GM21360 (cell line): ENCODE data around the gene MRE11.
"Not testable (repeated sequence)": the region's sequence is repeated elsewhere in the genome, so short reads cannot be mapped to it uniquely, and the experiment has no call there.

Experiments
- ATAC-seq: cut with Tn5 transposase; IDR thresholded peaks from one replicate; pipeline ENCODE4 v1.9.1; 2021; ENCODE audit warnings: mild to moderate bottlenecking, moderate library complexity; ENCODE audit not compliant: unreplicated experiment

Gene MRE11

GRCh38 chr11:94507485-94507884 is 13.8 kb upstream of the MRE11 start:
- no peak for ATAC-seq

- not testable (repeated sequence) for ATAC-seq
These were observed 12.9 kb upstream of the MRE11 start for GRCh38 chr11:94506513-94506912.

DNA sequence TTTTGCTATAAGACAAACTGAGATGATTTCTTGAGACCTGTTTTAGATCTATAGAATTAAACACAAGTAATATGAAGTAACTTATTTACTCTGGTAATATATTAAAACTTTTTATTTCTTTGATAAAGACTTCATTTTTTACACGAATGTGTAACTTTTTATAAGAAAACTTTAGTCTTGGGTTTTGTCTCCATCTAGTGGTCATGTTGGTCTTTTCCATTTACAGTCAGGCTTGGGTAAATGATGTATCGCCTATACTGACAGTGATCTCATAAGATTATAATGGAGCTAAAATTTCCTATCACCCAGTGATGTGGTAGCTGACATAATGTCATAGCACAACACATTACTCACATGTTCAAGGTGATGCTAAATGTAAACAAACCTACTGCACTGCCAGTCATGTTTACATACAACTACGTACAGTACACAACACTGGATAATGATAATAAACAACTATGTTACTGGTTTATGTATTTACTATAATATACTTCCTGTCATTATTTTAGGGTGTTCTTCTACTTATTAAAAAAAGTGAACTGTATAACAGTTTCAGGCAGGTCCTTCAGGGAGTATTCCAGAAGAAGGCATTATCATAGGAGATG is 11.1 kb upstream of the MRE11 start:
- ATAC-seq, result peak; percentile 50

- ATAC-seq, result no peak
These were observed 7.9 kb upstream of the MRE11 start for GRCh38 chr11:94501522-94501921.

- no peak for ATAC-seq
These were observed 6.5 kb upstream of the MRE11 start for GRCh38 chr11:94500181-94500580.

DNA sequence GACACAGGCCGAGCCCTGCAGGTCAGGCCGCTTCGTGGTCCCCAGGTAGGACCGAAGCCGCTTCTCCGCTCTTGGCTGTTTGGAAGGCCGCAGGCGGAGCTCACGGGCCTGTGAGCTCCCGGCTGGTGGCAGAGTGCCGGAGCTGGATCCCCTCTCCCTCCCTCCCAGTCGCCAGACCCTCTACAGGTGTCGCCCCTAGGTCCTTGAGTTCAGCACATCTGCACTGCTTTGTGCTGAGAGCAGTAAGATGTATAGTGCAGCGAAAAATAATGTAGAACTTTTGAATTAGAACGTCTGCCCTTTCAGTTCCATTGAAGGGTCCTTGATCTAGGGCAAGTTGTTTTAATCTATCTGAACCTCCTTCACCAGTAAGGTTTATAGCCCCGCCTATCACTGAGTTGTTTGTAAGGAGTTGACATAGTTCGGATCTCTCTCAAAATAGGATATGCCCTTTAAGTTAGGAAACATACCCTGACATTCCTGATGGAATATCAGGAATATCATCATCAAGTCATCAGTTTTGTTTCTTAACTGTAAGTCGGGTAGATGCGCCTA is 559 bp upstream of the MRE11 start:
- peak; percentile 51 for ATAC-seq

DNA sequence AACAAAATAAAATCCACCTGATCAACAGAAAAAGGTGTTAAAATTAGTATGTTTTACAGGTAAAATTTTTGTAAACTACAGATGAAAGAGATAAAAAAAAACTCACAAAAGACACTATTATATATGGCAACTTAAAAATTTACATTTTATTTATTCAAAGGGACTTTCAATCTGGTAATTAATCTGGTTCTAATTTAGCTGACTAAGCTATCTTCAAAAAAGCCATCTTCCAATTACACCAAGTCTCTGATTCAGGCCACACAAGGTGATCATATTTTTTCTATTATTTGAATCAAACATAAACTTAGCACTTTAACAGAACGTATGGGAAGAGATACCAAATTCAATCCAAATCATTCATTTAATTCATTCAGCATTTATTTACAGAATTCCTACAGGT is 7.6 kb downstream of the MRE11 start:
- no peak for ATAC-seq

DNA sequence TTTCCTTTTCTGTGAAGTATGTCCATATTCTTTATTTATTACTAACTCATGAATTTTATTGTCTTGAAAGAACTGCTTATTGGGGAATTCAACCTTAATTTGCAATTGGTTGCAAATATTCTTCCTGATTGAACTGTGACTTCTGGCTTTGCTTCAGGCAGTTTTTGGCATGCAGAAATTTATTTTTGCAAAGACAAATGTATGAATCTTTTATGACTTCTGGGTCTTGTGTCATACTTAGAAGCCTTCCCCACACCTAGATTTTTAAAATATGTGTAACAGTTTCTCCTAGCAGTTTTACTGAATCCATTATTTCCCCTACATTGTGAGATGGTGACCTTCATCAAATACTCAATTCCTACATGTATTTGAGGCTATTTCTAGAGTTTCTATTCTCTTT is 12.3 kb downstream of the MRE11 start:
- ATAC-seq, result no peak

- ATAC-seq, result no peak
These were observed 16.0 kb downstream of the MRE11 start for GRCh38 chr11:94477624-94478023.

DNA sequence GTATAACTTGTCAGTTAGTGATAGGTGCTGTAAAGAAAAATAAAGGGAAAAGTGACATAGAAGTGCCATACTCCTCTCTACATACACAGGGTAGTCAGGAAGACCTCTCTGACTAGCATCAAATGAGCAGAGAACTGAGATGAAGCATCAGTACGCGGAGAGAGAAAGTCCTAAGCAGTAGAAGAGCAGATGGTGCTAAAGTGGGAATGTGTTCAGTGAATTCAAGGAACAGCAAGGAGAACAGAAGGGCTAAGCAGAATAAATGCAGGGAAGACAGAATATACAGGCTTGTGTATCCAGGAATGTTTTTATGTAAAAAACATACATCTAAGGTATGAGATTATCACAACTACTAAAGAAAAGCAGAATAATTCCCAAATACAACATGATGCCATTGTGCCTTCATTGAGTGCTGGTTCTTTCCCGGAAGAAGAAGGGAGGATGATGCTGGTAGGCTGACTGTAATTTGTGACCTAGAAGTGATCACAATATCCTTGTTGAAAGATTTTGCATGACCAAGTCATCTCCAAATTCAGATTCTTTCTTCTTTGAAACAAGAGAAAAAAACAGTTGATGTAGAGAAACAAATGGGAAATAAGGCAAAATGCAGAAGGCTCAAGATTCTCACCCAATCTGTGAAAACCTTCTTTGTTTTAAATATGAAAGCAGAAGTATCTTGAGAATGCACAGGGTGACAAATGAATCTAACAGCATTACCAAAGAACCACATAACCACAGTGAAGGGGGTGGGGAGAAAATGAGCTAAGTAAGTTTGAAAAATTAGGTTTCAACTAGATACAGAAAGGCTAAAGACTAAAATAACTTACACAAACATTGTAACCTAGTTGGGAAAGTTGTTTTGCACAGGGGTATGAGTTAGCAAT is 20.5 kb downstream of the MRE11 start:
- peak; percentile 72 for ATAC-seq

GRCh38 chr11:94469416-94469815 is 24.2 kb downstream of the MRE11 start:
- peak; percentile 90 for ATAC-seq

DNA sequence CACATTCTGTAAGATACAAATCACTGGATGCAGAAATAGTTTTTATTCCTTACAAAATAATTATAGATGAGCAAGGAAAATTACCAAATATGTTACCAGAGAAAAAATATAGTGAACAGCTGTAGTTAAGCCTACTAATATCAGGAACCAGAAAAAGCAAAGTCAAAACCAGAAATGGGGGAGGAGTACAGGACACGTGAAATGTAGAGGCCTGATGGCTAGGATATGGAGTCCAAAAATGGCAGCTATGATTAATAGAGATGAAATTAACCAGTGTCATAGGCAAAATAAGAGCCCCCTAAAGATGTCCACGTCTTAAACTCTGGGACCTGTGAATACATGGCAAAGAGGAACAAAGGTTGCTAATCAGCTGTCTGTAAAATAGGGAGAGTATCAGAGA is 34.1 kb downstream of the MRE11 start:
- ATAC-seq, result no peak

DNA sequence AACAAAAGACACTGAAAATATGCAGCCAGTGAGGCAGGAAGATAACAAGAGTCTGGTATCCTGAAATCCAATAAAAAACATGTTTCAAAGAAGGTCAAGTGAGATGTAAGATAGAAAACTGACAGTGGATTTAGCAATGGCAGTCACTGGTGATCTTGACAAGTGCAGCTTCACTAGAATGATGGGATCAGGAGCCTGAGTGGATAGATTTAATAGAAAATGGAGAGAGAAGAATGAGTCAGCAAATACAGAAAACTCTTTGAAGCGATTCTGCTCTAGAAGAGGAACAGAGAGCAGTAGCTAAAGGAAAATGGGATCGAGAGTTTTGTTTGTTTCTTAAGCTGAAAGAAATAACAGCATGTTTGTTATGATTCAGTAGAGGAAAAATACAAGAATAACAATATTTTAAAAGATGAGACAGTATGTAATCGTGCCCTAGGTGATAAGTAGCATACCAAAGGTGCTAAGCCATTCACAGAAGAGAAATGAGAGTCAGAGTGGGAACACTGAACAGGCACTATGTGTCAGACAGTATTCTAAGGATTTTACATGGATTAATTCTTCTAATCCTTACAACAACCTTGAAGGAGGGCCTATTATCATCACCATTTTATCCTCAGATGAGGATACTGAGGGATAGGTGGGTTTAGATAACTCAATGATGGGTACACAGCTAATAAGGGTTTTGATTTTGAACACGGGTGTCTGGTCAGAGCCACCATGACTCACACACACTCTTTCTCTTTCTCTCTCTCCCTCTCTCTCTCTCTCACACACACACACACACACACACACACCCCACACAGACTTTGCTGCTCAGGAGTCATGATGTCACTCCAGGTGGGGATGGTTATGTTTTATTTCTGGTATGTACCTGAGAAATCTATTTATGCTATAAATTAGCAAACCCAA is 36.3 kb downstream of the MRE11 start:
- no peak for ATAC-seq

GRCh38 chr11:94455861-94456260 is 37.8 kb downstream of the MRE11 start:
- no peak for ATAC-seq

GRCh38 chr11:94454301-94454700 is 39.3 kb downstream of the MRE11 start:
- no peak for ATAC-seq

DNA sequence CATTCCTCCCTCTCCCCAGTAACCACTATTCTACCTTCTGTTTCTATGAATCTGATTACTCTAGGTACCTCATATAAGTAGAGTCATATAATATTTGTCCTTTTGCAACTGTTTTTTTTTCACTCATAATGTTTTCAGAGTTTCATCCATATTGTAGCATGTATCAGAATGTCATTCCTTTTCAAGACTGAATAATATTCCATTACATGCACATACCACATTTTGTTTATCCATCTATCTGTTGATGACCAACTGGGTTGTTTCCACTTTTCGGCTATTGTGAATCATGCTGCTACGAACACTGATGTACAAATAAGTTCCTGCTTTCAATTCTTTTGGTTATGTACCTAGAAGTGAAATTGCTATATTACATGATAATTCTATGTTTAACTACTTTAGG is 40.7 kb downstream of the MRE11 start:
- no peak for ATAC-seq

GRCh38 chr11:94450048-94450447 is 43.6 kb downstream of the MRE11 start:
- ATAC-seq, result no peak

DNA sequence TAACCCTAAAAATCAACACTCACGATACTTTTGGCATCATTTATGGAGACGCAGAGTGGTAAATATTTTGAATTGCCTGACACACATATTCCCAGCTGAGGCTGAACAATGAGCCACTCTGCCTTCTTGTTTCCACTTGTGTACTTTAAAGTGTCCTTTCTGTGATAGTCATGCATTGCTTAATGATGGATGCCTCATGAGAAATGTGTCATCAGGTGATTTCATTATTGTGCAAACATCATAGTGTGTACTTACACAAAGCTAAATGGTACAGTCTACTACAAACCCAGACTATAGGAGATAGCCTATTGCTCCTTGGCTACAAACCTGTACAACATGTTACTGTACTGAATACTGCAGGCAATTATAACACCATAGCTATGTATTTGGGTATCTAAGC is 44.2 kb downstream of the MRE11 start:
- no peak for ATAC-seq

DNA sequence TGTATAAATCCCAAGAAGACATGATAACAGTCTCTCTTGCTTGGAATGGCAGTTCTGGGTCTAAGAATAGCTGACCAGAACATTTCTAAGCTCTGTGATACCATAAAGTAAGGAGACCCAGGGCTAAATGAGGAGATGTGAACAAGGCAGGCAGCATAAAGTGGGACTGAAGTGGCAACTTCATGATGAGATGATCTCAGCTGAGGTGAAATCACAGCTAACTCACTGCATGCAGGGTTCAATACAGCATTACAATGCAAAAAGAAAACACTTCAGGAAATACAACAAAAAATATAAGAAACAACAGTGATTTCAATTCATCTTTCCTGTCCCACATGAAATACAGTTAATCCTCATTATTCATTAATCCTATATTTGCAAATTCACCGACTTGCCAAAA is 44.6 kb downstream of the MRE11 start:
- ATAC-seq, result no peak

GRCh38 chr11:94447149-94447548 is 46.5 kb downstream of the MRE11 start:
- ATAC-seq, result no peak

- no peak for ATAC-seq
These were observed 48.0 kb downstream of the MRE11 start for GRCh38 chr11:94445641-94446040.
